NB4 (cell line): ENCODE results near the gene ZCCHC14.
"Not testable (repeated sequence)": the region's sequence is repeated elsewhere in the genome, so short reads cannot be mapped to it uniquely, and the experiment has no call there.

ENCODE experiments used
- CTCF ChIP-seq: IDR thresholded peaks from one replicate; pipeline ENCODE4 v1.5.1; 2012; ENCODE audit warnings: low read depth, low read length
- POLR2A ChIP-seq: IDR thresholded peaks from 2 replicates; pipeline ENCODE4 v1.6.1; 2011; ENCODE audit warnings: mild to moderate bottlenecking; ENCODE audit not compliant: insufficient read length; ENCODE audit errors: extremely low read depth

- TF ChIP-seq POLR2A, CTCF: not testable (repeated sequence)
Observed at GRCh38 chr16:87503232-87503937, 10.6 kb upstream of the ZCCHC14 start.
